Common myeloid progenitor, CD34-positive (primary cell): ENCODE measurements around the gene SVOP.

ENCODE experiments used
- CTCF ChIA-PET: fragments of 350-600 bp; sonication (Branson Sonifier 250); formaldehyde crosslinking; loops from one replicate; lab custom pipeline; 2021; ENCODE audit warnings: antibody characterized with exemption; lab: Charles Lee
- POLR2A ChIA-PET: fragments of 350-600 bp; sonication (Branson Sonifier 250); formaldehyde crosslinking; loops from one replicate; lab custom pipeline; 2021; ENCODE audit warnings: antibody characterized with exemption; lab: Charles Lee
- DNase-seq, 3 donors: peaks; one replicate each; pipeline versions ENCODE4 v3.0.0 to v3.0.0-alpha.2; 2013
- H3K27ac ChIP-seq, 2 experiments: 1 replicate in 1 of 2; 2 replicates in 1 of 2; pipeline ENCODE4 v1.7.0; 2013; ENCODE audit warnings: inconsistent platforms in 2 of 2, low read length in 2 of 2, mild to moderate bottlenecking in 2 of 2, low read depth in 1 of 2, moderate library complexity in 1 of 2; ENCODE audit not compliant: severe bottlenecking in 2 of 2, insufficient read depth in 1 of 2, poor library complexity in 1 of 2
- H3K27me3 ChIP-seq, 5 experiments: replicated peaks in 2 of 5; 1 replicate in 3 of 5; 2 replicates in 2 of 5; pipeline versions ENCODE4 v1.6.1 to v1.7.0; 2013; ENCODE audit warnings: low read length in 4 of 5, mild to moderate bottlenecking in 2 of 5, moderate library complexity in 2 of 5, inconsistent platforms in 1 of 5; ENCODE audit not compliant: insufficient read depth in 5 of 5, control insufficient read depth in 4 of 5
- H3K36me3 ChIP-seq, 4 experiments: 1 replicate in 2 of 4; 2 replicates in 2 of 4; pipeline versions ENCODE4 v1.6.1 to v1.7.0; 2013; ENCODE audit warnings: low read length in 3 of 4, control low read depth in 1 of 4, mild to moderate bottlenecking in 1 of 4; ENCODE audit not compliant: control insufficient read depth in 4 of 4, insufficient read depth in 4 of 4
- H3K4me1 ChIP-seq, 4 experiments: 1 replicate in 3 of 4; 2 replicates in 1 of 4; pipeline versions ENCODE4 v1.6.1 to v1.7.1; 2013; ENCODE audit warnings: low read length in 3 of 4, mild to moderate bottlenecking in 3 of 4, control low read depth in 1 of 4, inconsistent platforms in 1 of 4, moderate library complexity in 1 of 4; ENCODE audit not compliant: control insufficient read depth in 4 of 4, insufficient read depth in 4 of 4; ENCODE audit errors: control extremely low read depth in 1 of 4
- H3K4me3 ChIP-seq, 7 experiments: 1 replicate in 4 of 7; 2 replicates in 3 of 7; pipeline versions ENCODE4 v1.5.1 to v1.7.0; 2013; ENCODE audit warnings: mild to moderate bottlenecking in 7 of 7, low read length in 6 of 7, moderate library complexity in 6 of 7, inconsistent platforms in 2 of 7, low read depth in 2 of 7, control low read depth in 1 of 7; ENCODE audit not compliant: insufficient read depth in 4 of 7, control insufficient read depth in 1 of 7; ENCODE audit errors: extremely low read depth in 1 of 7
- H3K9me3 ChIP-seq, 5 experiments: 1 replicate in 4 of 5; 2 replicates in 1 of 5; pipeline versions ENCODE4 v1.6.1 to v1.7.1; 2013; ENCODE audit warnings: low read length in 4 of 5, mild to moderate bottlenecking in 2 of 5, inconsistent platforms in 1 of 5, low read depth in 1 of 5, moderate library complexity in 1 of 5; ENCODE audit not compliant: control insufficient read depth in 4 of 5, insufficient read depth in 2 of 5; ENCODE audit errors: control extremely low read depth in 1 of 5
- WGBS: methylation state at CpG from one replicate; pipeline ENCODE4 v1.1.5; 2013; ENCODE audit not compliant: insufficient coverage; 5-methylcytosine and 5-hydroxymethylcytosine counted together

The SVOP gene

GRCh38 chr12:108899145-108899544 lies 121.7 kb downstream of the SVOP start:
- CTCF ChIA-PET = interaction anchor here (3.0 kb wide), 1 partner anchor 15 kb away, joined by 12 read pairs; no protein-coding TSS in a partner anchor
- Histone ChIP-seq H3K4me1 (peaks cover 4 to 18% (median 16%) of the 10 kb centered on the region in 4 experiments), H3K4me3 (no peak overlapping the region), H3K27ac (no peak overlapping the region), H3K36me3 (no peaks in the 10 kb centered on the region), H3K27me3 (no peaks in the 10 kb centered on the region), H3K9me3 (no peaks in the 10 kb centered on the region)
- POLR2A ChIA-PET = no interaction called here
- DNase-seq = no peak
- WGBS = 96% methylated on average over 5 of the region's 5 CpGs

DNA sequence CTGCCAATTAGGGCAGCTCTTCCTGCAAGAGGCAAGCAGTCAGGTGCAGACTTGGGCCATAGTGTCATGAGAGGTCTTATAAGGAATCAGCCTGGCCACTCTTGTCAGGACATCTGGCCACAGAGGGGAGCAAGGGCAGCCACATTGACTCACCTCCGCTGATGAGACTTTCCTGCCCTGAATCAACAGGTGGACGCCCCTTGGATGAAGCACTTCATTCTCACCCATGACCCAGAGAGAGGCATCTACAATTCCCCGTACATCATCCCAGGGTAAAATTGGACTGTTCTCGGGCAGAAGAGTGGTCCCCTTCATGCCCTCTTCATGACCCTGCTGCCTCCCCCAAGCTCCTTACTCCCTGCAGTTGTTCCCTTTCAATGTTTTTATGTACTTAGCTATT lies 124.1 kb downstream of the SVOP start:
- Histone ChIP-seq H3K27me3 (no peaks in the 10 kb centered on the region), H3K9me3 (no peaks in the 10 kb centered on the region), H3K27ac (no peak overlapping the region), H3K4me1 (peaks cover 4 to 11% (median 8%) of the 10 kb centered on the region in 4 experiments), H3K36me3 (no peaks in the 10 kb centered on the region), H3K4me3 (peak overlapping the region in 1 of 7 experiments; percentile 50)
- 92% methylated on average over 4 of the region's 4 CpGs for WGBS
- CTCF ChIA-PET = interaction anchor here (0.6 to 3.0 kb wide), 11 partner anchors 8 to 46 kb away, joined by 3 to 12 read pairs (median 4); no protein-coding TSS in a partner anchor
- POLR2A ChIA-PET = interaction anchor here (0.8 kb wide), 1 partner anchor 11 kb away, joined by 3 read pairs; no protein-coding TSS in a partner anchor
- DNase-seq = no peak

- 5% methylated on average over 4 of the region's 8 CpGs for WGBS
- POLR2A ChIA-PET = interaction anchor here (0.8 kb wide), 1 partner anchor 12 kb away, joined by 3 read pairs; no protein-coding TSS in a partner anchor
- CTCF ChIA-PET = interaction anchor here (0.7 to 3.0 kb wide), 9 partner anchors 9 to 46 kb away, joined by 3 to 12 read pairs (median 4); no protein-coding TSS in a partner anchor
- Histone ChIP-seq H3K4me1 (peaks cover 4 to 11% (median 8%) of the 10 kb centered on the region in 4 experiments), H3K9me3 (no peaks in the 10 kb centered on the region), H3K27ac (no peak overlapping the region), H3K27me3 (no peaks in the 10 kb centered on the region), H3K36me3 (no peaks in the 10 kb centered on the region), H3K4me3 (peak overlapping the region in 1 of 7 experiments; percentile 50)
- DNase-seq = peak; percentile 59 to 81 (median 60)
These were observed 124.5 kb downstream of the SVOP start for GRCh38 chr12:108896336-108896735.

GRCh38 chr12:108895220-108895802 lies 125.6 kb downstream of the SVOP start:
- H3K4me3 ChIP-seq = no peak overlapping the region
- H3K27ac ChIP-seq = no peak overlapping the region
- 100% methylated on average over 4 of the region's 5 CpGs for WGBS
- CTCF ChIA-PET = no interaction called here
- peaks cover 4 to 11% (median 8%) of the 10 kb centered on the region in 4 experiments for H3K4me1 ChIP-seq
- peaks cover 0 to 1% (median 0%) of the 10 kb centered on the region in 5 experiments for H3K9me3 ChIP-seq
- no peak for DNase-seq
- no peaks in the 10 kb centered on the region for H3K27me3 ChIP-seq
- POLR2A ChIA-PET = no interaction called here
- H3K36me3 ChIP-seq = no peaks in the 10 kb centered on the region

DNA sequence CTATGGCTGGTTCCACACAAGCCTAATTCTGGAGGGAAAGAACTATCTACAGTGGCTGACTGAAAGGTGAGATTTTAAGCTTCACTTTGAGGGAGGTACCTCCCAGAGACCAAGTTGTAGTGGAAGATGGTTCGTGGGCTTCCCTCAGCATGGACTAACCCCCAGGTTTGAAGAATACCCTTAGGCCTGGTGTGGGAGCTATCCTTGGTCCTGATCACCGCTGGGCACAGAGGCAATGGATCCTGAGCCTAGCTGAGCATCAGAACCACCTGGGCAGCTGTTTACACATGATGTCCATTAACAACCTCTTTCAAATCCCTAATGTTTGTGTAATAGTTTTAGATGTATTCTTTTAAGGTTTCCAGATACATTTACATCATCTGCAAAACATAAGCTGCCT lies 130.7 kb downstream of the SVOP start:
- Histone ChIP-seq H3K4me3 (no peak overlapping the region), H3K4me1 (no peaks in the 10 kb centered on the region), H3K9me3 (peaks cover 0 to 5% (median 0%) of the 10 kb centered on the region in 5 experiments), H3K27me3 (no peaks in the 10 kb centered on the region), H3K27ac (no peak overlapping the region), H3K36me3 (no peaks in the 10 kb centered on the region)
- ChIA-PET POLR2A (interaction anchor here (0.5 to 1.6 kb wide), 2 partner anchors 42 to 49 kb away, joined by 3 read pairs; no protein-coding TSS in a partner anchor), CTCF (interaction anchor here (0.9 to 5.2 kb wide), 5 partner anchors 10 to 294 kb away, joined by 3 to 32 read pairs (median 6); no protein-coding TSS in a partner anchor)
- peak in 2 of 3 donors; percentile 31 to 37 for DNase-seq
- 80% methylated on average over 1 of the region's 2 CpGs for WGBS

DNA sequence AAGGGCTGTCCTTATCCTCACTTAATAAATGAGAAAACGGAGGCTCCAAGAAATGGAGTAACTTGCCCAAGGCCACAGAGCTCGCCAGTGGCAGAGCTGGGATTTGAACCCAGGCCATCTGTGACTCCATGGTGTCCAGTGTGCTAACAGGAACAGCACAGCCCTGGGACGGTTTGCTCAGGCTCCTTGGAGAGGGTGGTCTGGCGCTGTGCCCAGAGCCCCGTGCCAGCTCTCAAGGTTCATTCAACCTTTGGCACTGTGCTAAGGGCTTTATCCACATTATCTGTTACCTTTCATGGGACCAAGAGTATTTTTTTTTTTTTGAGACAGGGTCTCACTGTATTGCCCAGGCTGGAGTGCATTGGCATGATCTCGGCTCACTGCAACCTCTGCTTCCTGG lies 132.8 kb downstream of the SVOP start:
- 64% methylated on average over 5 of the region's 6 CpGs for WGBS
- no peaks in the 10 kb centered on the region for H3K36me3 ChIP-seq
- no peaks in the 10 kb centered on the region for H3K4me1 ChIP-seq
- ChIA-PET POLR2A (no interaction called here), CTCF (interaction anchor here (1.1 to 5.2 kb wide), 4 partner anchors 10 to 65 kb away, joined by 3 to 32 read pairs (median 7); no protein-coding TSS in a partner anchor)
- no peaks in the 10 kb centered on the region for H3K27me3 ChIP-seq
- no peak overlapping the region for H3K4me3 ChIP-seq
- DNase-seq = no peak
- peaks cover 0 to 5% (median 0%) of the 10 kb centered on the region in 5 experiments for H3K9me3 ChIP-seq
- H3K27ac ChIP-seq = no peak overlapping the region
